ENCODE results near the gene MYO7A. TPM values are rescaled to one million over a fixed set of nuclear protein-coding genes. Genes with fewer than 3 reads are reported as not detected.
A peak's percentile ranks its signal among the peaks of the same experiment; 100 is the strongest.

The MYO7A gene
- total RNA-seq (2012; rRNA removed) (under 0.01 TPM in 1 of 2 replicates, not detected in the other), polyA plus RNA-seq (2012; rRNA removed) (0.01 and 0.02 TPM in 2 replicates), Bru-seq, nascent RNA (percentile 2 among the genes with signal in this experiment), BruChase-seq, experiment 1, labeled RNA remaining after a 6-hour chase (percentile 6 among the genes with signal in this experiment), BruChase-seq, experiment 2, labeled RNA remaining after a 2-hour chase (percentile 11 among the genes with signal in this experiment)
- 0.02 and 0.05 TPM in 2 replicates for polyA plus RNA-seq (2012; cell fraction: cytosol; rRNA removed)
- 0.23 and 0.24 TPM in 2 replicates for polyA plus RNA-seq (2012; cell fraction: nucleus; rRNA removed; ENCODE audit: low replicate concordance)
- long read RNA-seq, result 0 reads

DNA sequence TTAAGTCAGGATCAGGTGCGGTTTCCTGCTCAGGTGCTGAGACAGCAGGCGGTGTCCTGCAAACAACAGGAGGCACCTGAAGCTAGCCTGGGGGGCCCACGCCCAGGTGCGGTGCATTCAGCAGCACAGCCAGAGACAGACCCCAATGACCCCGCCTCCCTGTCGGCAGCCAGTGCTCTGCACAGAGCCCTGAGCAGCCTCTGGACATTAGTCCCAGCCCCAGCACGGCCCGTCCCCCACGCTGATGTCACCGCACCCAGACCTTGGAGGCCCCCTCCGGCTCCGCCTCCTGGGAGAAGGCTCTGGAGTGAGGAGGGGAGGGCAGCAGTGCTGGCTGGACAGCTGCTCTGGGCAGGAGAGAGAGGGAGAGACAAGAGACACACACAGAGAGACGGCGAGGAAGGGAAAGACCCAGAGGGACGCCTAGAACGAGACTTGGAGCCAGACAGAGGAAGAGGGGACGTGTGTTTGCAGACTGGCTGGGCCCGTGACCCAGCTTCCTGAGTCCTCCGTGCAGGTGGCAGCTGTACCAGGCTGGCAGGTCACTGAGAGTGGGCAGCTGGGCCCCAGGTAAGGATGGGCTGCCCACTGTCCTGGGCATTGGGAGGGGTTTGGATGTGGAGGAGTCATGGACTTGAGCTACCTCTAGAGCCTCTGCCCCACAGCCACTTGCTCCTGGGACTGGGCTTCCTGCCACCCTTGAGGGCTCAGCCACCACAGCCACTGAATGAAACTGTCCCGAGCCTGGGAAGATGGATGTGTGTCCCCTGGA lies at the start of gene MYO7A:
Gene MYO7A, plus strand, starts transcription at position 327 of the 772 bp plus-strand sequence. CDS start 2,389 bp downstream, outside the sequence.
- ChIA-PET POLR2A (ENCODE audit: unreplicated experiment) (no interaction called here), CTCF (interaction anchor here (0.7 to 2.6 kb wide), 18 partner anchors 9 to 420 kb away, joined by 3 to 21 read pairs (median 4); no protein-coding TSS in a partner anchor)
- Histone ChIP-seq H2BK20ac (ENCODE audit: low read depth, low read length) (no peak within 1 kb of the TSS), H2AK9ac (replicated peaks; ENCODE audit: low read depth, low read length, poor library complexity) (peak within 1 kb of the TSS; percentile 86), H3K27ac (ENCODE audit: insufficient read depth, low read length) (no peak within 1 kb of the TSS), H3K23ac (ENCODE audit: low read depth, low read length) (no peak within 1 kb of the TSS), H3K79me1 (ENCODE audit: low read depth in 1 of 2, low read length in 2 of 2) (no peaks in the 10 kb centered on the region), H3K9me1 (ENCODE audit: insufficient read depth, low read length) (no peaks in the 10 kb centered on the region), H4K5ac (ENCODE audit: low read depth, low read length) (no peak within 1 kb of the TSS), H2AK5ac (ENCODE audit: low read depth, low read length) (no peak within 1 kb of the TSS), H3K4me2 (ENCODE audit: low read depth, low read length) (peak within 1 kb of the TSS; percentile 83), H2AFZ (replicated peaks; ENCODE audit: low read length, poor library complexity) (peak within 1 kb of the TSS; percentile 93), H2BK120ac (ENCODE audit: low read depth, low read length) (no peak within 1 kb of the TSS), H4K91ac (ENCODE audit: insufficient read depth, low read depth, low read length) (no peak within 1 kb of the TSS), H2BK15ac (ENCODE audit: low read depth, low read length) (no peak within 1 kb of the TSS), H3K4me1 (ENCODE audit: control insufficient read depth, insufficient read depth, low read length) (peaks cover 10% of the 10 kb centered on the region; the same call in 1 of the 2 replicates), H3K56ac (ENCODE audit: extremely low read depth, insufficient read depth, low read length) (no peak within 1 kb of the TSS), H3K4me3 (ENCODE audit: insufficient read depth, low read depth, low read length) (peak within 1 kb of the TSS; percentile 33), H3K14ac (replicated peaks; ENCODE audit: low read depth, low read length) (no peak within 1 kb of the TSS), H3K27me3 (ENCODE audit: control insufficient read depth, insufficient read depth, low read length) (no peaks in the 10 kb centered on the region), H3K18ac (ENCODE audit: low read depth, low read length) (no peak within 1 kb of the TSS), H4K8ac (ENCODE audit: low read depth in 2 of 2, low read length in 2 of 2) (peak within 1 kb of the TSS in 1 of 2 experiments; percentile 42; a peak in 1 of 4 replicates), H4K20me1 (ENCODE audit: insufficient read depth, low read length) (no peaks in the 10 kb centered on the region), H3K9me3 (ENCODE audit: control insufficient read depth, insufficient read depth, low read length) (no peaks in the 10 kb centered on the region), H2BK5ac (ENCODE audit: low read depth, low read length, poor library complexity, severe bottlenecking) (no peak within 1 kb of the TSS), H3K9ac (ENCODE audit: low read depth, low read length) (no peak within 1 kb of the TSS), H3K4ac (ENCODE audit: low read depth, low read length) (no peak within 1 kb of the TSS), H3K36me3 (ENCODE audit: control insufficient read depth, insufficient read depth, low read length) (peaks cover 3% of the 10 kb centered on the region; the same call in 1 of the 2 replicates)
- ATAC-seq (ENCODE audit: low read depth) (peak; percentile 72), DNase-seq (peak; percentile 55)
- intact Hi-C loops (cut with micrococcal nuclease) (loop anchor here (1.0 kb wide), 3 partner anchors 60 to 491 kb away; no protein-coding TSS in a partner anchor), dilution Hi-C loops (cut with HindIII; ENCODE audit: low sequenced_read_pairs, unreplicated experiment) (no loop called here), in situ Hi-C loops (cut with MboI; ENCODE audit: low sequenced_read_pairs) (loop anchor here (5.0 to 10.0 kb wide), 2 partner anchors 57 to 419 kb away; no protein-coding TSS in a partner anchor)
- peak; percentile 38; the same call in 1 of the 2 replicates for TF ChIP-seq MAZ (IDR thresholded peaks at IDR 0.05; ENCODE audit: borderline replicate concordance, low read depth, low read length)
- TF ChIP-seq RCOR1 (IDR thresholded peaks at IDR 0.05; ENCODE audit: insufficient replicate concordance, low read length), result no peak
- 17% methylated on average over 9 of the region's 20 CpGs; no CpG with 5 or more reads in 1 of the 2 experiments for WGBS, 2 experiments (ENCODE audit: extremely low coverage in 2 of 2, insufficient read length in 1 of 2)
- no TSS peak for BruUV-seq (replicated peaks)
